Stimulated activated naive CD8-positive, alpha-beta T cell treated with anti-CD3 and anti-CD28 coated beads, Interleukin-15, Interleukin-2, amounts not matched to agents 100 U/mL and 50 U/mL, for 24 hours (primary cell): ENCODE data around the gene BSPRY.
A peak's percentile ranks its signal among the peaks of the same experiment; 100 is the strongest.

ENCODE experiments used
- ATAC-seq: fragments of 150-1000 bp; cut with Tn5 transposase; one replicate; pipeline ENCODE4 v1.10.0; 2021
- DNase-seq: peaks from one replicate; pipeline ENCODE4 v3.0.0; 2021

BSPRY gene

GRCh38 chr9:113349445-113350094, at the start of gene BSPRY:
TSS of gene BSPRY (plus strand) at chr9:113349541. CDS start at chr9:113349580, 39 bp downstream.
- ATAC-seq (peak; percentile 38), DNase-seq (peak; percentile 49)

- ATAC-seq (no peak), DNase-seq (no peak)
Observed at GRCh38 chr9:113299800-113300292, 49.5 kb upstream of the BSPRY start.

- DNase-seq = no peak
Observed at GRCh38 chr9:113301548-113301947, 47.8 kb upstream of the BSPRY start.

GRCh38 chr9:113302792-113303418, 46.4 kb upstream of the BSPRY start, which contains the start of gene RNF183:
TSS of gene RNF183 (minus strand) at chr9:113303376. CDS start at chr9:113298184, 5,192 bp downstream.
- no peak for DNase-seq
- no peak for ATAC-seq

More at GRCh38 chr9:113301548-113301947, 47.8 kb upstream of the BSPRY start:
- no peak for ATAC-seq

GRCh38 chr9:113306566-113306965, 42.8 kb upstream of the BSPRY start:
- no peak for ATAC-seq
- no peak for DNase-seq

GRCh38 chr9:113307396-113307975, 41.9 kb upstream of the BSPRY start:
- DNase-seq = no peak

GRCh38 chr9:113309204-113309813, 40.0 kb upstream of the BSPRY start:
- ATAC-seq = peak; percentile 68
- DNase-seq = no peak

More at GRCh38 chr9:113307396-113307975, 41.9 kb upstream of the BSPRY start:
- ATAC-seq = no peak

GRCh38 chr9:113310538-113310937, 38.8 kb upstream of the BSPRY start:
- ATAC-seq (no peak), DNase-seq (no peak)

- ATAC-seq (no peak), DNase-seq (no peak)
Observed at GRCh38 chr9:113311961-113312360, 37.4 kb upstream of the BSPRY start.

- ATAC-seq (no peak), DNase-seq (no peak)
Observed at GRCh38 chr9:113313261-113313660, 36.1 kb upstream of the BSPRY start.

- ATAC-seq (no peak), DNase-seq (no peak)
Observed at GRCh38 chr9:113315231-113315630, 34.1 kb upstream of the BSPRY start.

- DNase-seq (no peak), ATAC-seq (no peak)
Observed at GRCh38 chr9:113316030-113316429, 33.3 kb upstream of the BSPRY start.

GRCh38 chr9:113317777-113318176, 31.6 kb upstream of the BSPRY start:
- DNase-seq (no peak), ATAC-seq (no peak)

GRCh38 chr9:113319054-113319453, 30.3 kb upstream of the BSPRY start:
- no peak for ATAC-seq
- no peak for DNase-seq

- ATAC-seq = no peak
- no peak for DNase-seq
Observed at GRCh38 chr9:113320051-113320450, 29.3 kb upstream of the BSPRY start.

GRCh38 chr9:113322671-113323070, 26.7 kb upstream of the BSPRY start:
- DNase-seq = no peak
- no peak for ATAC-seq

- no peak for DNase-seq
- ATAC-seq = no peak
Observed at GRCh38 chr9:113326230-113326629, 23.1 kb upstream of the BSPRY start.

GRCh38 chr9:113328045-113328782, 21.1 kb upstream of the BSPRY start:
- DNase-seq = no peak
- ATAC-seq = no peak

- no peak for ATAC-seq
- no peak for DNase-seq
Observed at GRCh38 chr9:113331780-113332179, 17.6 kb upstream of the BSPRY start.

- DNase-seq (no peak), ATAC-seq (no peak)
Observed at GRCh38 chr9:113337714-113338113, 11.6 kb upstream of the BSPRY start.

- ATAC-seq = peak; percentile 98
Observed at GRCh38 chr9:113340011-113340699, 9.2 kb upstream of the BSPRY start, which contains the start of gene WDR31. TSS of gene WDR31 (minus strand) at chr9:113340275. CDS start at chr9:113332022, 8,253 bp downstream.

More at GRCh38 chr9:113340011-113340699, 9.2 kb upstream of the BSPRY start, which contains the start of gene WDR31:
- DNase-seq = peak; percentile 87
